HG03521 (cell line): ENCODE results near the gene SESTD1.
A peak's percentile ranks its signal among the peaks of the same experiment; 100 is the strongest.
"Not testable (repeated sequence)": the region's sequence is repeated elsewhere in the genome, so short reads cannot be mapped to it uniquely, and the experiment has no call there.

Experiments
- ATAC-seq: cut with Tn5 transposase; IDR thresholded peaks from one replicate; pipeline ENCODE4 v1.9.1; 2021; ENCODE audit warnings: mild to moderate bottlenecking, moderate library complexity; ENCODE audit not compliant: unreplicated experiment

SESTD1 gene

DNA sequence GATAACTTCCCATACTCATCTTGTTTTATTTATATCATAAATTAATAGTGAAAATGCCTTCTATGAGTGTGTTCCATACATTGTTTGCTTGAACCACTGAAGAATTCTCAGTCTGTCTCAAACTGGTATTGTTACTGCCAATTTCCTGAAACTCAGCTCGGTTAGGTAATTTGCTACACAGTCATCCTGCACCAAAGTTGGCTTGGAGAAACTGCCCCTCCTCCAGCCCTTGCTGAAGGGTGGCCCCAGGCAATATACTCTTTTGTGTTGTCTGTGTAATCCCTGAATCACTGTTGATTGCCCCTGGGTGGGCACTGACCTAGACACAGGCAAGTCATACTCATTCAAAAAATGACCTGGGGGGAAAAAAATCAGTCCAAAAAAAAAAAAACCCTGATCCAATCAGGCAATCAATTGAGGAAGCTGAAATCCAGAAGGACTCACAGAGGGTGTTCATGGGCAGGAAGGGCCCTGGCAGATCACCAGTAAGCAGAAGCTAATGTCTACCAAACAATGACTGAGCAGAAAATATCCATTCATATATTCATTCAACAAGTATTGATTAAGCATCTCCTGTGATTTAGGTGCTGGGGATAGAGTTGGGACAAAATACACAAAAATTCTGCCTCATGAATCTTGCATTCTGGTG, 3.8 kb upstream of the SESTD1 start:
- peak; percentile 25 for ATAC-seq

GRCh38 chr2:179266271-179266670, 1.6 kb upstream of the SESTD1 start:
- ATAC-seq, result no peak

- ATAC-seq, result no peak
These were observed 464 bp upstream of the SESTD1 start for GRCh38 chr2:179265082-179265510.

DNA sequence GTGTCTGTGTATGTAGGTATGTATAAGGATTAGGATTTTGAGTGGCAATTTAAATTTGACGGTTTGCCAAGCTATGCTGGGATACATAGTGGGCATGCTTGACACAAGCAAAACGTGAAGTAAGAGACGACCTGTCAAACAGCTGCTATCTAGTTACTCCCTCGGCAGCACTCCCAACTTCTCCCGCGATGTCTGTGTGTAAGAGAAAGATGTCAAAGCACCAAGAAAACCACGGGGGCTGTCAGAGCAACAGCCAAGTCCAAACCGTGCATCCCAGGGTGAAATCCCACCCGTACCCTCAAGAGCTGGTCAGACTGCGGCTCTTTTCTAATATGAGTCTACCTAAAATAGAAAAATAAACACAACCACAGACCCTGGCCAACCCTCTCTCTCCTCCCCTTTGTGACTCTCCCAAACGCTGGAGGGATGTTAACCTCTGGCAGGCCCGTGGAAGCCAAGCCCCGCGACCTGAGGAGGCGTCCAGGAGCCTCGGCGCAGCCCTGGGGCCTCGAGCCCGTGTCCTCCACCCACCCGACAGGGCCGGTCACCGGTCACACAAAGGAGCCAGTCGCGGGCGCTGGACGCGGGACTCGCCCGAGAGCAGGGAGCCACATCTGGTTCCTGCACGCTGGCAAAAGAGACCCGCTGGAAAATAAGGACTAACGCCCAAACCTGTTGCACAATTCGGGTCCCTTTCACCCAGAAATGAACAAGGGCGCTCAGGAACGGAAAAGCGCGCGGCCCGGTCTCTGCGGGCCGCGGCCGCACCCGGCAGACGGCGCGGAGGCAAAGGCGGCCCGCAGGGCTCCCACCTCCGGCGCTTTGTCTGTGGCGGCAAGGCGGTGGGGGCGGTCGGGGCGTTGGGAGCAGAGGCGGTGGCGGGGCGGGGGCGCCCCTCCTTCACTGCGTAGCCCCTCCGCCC, 925 bp downstream of the SESTD1 start:
- ATAC-seq, result peak; percentile 31

DNA sequence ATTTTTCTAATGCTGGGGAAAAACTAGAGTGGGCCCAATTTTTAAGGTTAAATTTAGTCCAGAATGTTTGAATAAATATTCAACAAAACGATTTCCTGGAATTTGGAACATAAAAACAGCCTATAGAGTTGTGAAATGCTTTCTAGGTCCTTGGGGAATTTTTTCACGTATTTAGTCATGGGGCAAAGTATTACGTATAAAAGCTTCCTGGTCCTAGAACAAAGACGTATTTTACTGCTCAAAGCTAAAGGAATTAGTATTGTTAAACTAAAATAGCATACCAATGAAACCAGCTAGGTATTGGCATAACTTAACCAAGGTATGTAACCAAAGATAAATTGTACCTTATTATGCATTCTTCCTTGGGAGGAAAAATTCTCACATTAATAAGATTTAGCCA, 1.6 kb downstream of the SESTD1 start:
- ATAC-seq, result no peak

DNA sequence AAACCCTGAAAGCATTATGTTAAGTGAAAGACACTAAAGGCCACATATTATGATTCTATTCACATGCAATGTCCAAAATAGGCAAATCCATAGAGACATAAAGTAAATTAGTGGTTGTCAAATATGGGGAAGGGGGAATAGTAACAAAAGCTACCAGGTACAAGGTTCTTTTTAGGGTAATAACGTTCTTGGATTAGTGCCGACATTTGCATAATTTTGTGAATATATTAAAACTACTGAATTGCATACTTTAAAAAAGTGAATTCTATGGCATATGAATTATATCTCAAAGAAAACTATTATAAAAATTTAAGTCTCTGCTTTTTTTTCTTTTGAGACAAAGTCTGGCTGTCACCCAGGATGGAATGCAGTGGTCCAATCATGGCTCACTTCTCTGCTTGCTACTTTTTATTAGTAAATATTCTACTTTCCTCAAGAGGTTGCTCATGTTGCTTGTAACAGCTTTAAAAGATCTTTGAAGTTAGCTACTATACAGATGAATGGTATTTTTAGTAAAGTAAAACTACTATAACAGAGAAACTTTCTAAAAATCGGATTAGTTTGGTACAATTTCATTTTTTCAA, 2.5 kb downstream of the SESTD1 start:
- ATAC-seq, result no peak

GRCh38 chr2:179261151-179261825, 3.3 kb downstream of the SESTD1 start:
- ATAC-seq, result no peak

DNA sequence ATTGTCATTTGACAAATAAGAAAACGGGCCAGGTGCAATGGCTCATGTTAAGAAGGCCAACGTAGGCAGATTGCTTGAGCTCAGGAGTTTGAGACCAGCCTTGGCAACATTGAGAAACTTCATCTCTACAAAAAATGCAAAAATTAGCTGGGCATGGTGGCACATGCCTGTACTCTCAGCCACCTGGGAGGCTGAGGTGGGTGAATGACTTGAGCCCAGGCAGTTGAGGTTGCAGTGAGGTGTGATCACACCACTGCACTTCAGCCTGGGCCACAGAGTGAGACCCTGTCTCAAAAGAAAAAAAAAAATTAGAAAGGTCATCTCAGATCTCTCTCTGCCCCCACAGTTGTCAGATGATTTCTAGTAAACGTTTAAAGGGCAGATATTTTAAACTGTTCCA, 4.4 kb downstream of the SESTD1 start:
- no peak for ATAC-seq

DNA sequence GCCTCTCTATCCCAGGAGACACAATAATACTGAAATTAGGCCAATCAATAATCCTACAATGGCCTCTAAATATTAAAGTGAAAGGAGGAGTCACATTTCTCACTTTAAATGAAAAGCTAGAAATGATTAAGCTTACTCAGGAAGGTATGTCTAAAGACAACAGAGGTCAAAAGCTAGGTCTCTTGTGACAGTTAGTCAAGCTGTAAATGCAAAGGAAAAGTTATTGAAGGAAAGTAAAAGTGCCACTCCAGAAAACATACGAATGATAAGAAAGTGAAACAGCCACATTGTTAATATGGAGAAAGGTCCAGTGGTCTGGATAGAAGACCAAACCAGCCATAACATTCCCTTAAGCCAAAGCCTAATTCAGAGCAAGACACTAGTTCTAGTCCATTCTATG, 9.5 kb downstream of the SESTD1 start:
- no peak for ATAC-seq

- ATAC-seq, result peak; percentile 53
These were observed 11.4 kb downstream of the SESTD1 start for GRCh38 chr2:179253226-179253625.

GRCh38 chr2:179252423-179252822, 12.2 kb downstream of the SESTD1 start:
- ATAC-seq, result no peak

DNA sequence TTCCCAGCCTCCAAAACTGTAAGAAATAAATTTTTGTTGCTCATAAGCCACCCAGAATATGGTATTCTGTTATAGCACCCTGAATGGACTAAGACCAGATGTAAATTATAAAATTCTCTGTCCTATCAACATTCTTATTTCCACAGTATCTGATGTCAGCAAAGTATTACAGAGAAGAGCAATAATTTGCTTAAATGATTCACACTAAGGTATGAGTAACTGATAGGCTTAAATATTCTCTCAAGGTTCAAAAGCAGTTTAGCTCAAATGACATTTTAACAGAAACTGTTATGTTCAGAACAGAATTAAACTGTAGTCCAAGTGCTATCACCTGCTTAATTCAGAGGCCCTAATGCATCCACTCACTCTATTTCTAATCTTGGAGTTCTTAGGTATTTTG, 12.8 kb downstream of the SESTD1 start:
- no peak for ATAC-seq

DNA sequence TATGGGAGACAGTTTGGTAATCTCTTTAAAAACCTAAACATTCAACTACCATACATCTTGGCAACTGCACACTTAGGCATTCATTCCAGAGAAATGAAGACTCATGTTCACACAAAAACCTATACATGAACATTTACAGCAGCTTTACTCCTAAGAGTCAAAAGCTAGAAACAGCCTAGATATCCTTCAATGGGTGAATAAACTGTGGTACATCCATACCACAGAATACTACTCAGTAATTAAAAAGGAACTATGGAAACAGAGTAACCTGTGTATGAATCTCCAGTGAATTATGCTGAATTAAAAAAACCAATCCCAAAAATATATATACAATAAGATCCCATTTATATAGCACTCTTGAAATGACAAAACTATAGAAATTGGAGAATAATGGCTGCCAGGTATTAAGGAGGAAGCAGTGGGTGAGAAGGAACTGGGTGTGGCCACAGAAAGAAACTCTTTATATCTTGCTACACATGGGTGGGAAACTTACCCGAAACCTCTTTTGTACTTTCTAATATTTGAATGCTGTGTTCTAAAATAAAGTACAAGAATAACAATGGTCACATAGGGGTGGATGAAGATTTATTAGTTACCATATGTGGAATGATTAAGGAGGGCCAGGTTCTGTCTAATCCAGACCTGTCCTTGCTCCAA, 13.7 kb downstream of the SESTD1 start:
- ATAC-seq, result no peak

GRCh38 chr2:179250095-179250494, 14.5 kb downstream of the SESTD1 start:
- ATAC-seq, result no peak

GRCh38 chr2:179248024-179248348, 16.6 kb downstream of the SESTD1 start:
- peak; percentile 29 for ATAC-seq

GRCh38 chr2:179247318-179248023, 17.2 kb downstream of the SESTD1 start:
- ATAC-seq, result peak; percentile 58

DNA sequence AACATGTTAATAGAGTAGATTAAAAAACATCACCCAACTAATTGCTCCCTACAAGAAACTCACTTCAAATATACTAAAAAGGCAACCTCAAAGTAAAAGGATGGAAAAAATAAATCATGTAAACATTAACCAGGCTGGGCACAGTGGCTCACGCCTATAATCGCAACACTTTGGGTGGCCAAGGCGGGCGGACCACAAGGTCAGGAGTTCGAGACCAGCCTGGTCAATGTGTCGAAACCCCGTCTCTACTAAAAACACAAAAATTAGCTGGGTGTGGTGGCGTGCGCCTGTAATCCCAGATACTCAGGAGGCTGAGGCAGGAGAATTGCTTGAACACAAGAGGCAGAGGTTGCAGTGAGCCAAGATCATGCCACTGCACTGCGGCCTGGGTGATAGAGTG, 18.8 kb downstream of the SESTD1 start:
- ATAC-seq, result not testable (repeated sequence)

- no peak for ATAC-seq
These were observed 21.6 kb downstream of the SESTD1 start for GRCh38 chr2:179243046-179243445.

- no peak for ATAC-seq
These were observed 23.9 kb downstream of the SESTD1 start for GRCh38 chr2:179240481-179241451.
